NK-92 treated with Interleukin-12 subunit alpha and Interleukin-12 subunit beta, amount 100 ng/mL, for 24 hours (cell line): ENCODE results near the gene ZBTB7C.

Experiments used
- DNase-seq: peaks from one replicate; lab custom pipeline; 2025; lab: John Stamatoyannopoulos, UW

ZBTB7C gene

GRCh38 chr18:48354746-48355260 lies 54.4 kb downstream of the ZBTB7C start:
- no peak for DNase-seq

- no peak for DNase-seq
Observed at GRCh38 chr18:48352051-48352755, 57.0 kb downstream of the ZBTB7C start.

- no peak for DNase-seq
Observed at GRCh38 chr18:48351216-48352050, 57.8 kb downstream of the ZBTB7C start.

- DNase-seq, result no peak
Observed at GRCh38 chr18:48348739-48349138, 60.4 kb downstream of the ZBTB7C start.

GRCh38 chr18:48347756-48348326 lies 61.3 kb downstream of the ZBTB7C start:
- DNase-seq, result no peak

- DNase-seq, result no peak
Observed at GRCh38 chr18:48345596-48345995, 63.6 kb downstream of the ZBTB7C start.

GRCh38 chr18:48342581-48342980 lies 66.6 kb downstream of the ZBTB7C start:
- no peak for DNase-seq

- DNase-seq, result no peak
Observed at GRCh38 chr18:48342125-48342524, 67.1 kb downstream of the ZBTB7C start.

GRCh38 chr18:48340560-48340959 lies 68.6 kb downstream of the ZBTB7C start:
- DNase-seq, result no peak

- no peak for DNase-seq
Observed at GRCh38 chr18:48339692-48340091, 69.5 kb downstream of the ZBTB7C start.

- DNase-seq, result no peak
Observed at GRCh38 chr18:48338915-48339314, 70.3 kb downstream of the ZBTB7C start.

- no peak for DNase-seq
Observed at GRCh38 chr18:48337053-48337452, 72.1 kb downstream of the ZBTB7C start.

- no peak for DNase-seq
Observed at GRCh38 chr18:48336332-48336731, 72.9 kb downstream of the ZBTB7C start.

GRCh38 chr18:48335829-48336228 lies 73.4 kb downstream of the ZBTB7C start:
- DNase-seq, result no peak

- no peak for DNase-seq
Observed at GRCh38 chr18:48334845-48335244, 74.3 kb downstream of the ZBTB7C start.

GRCh38 chr18:48333563-48333962 lies 75.6 kb downstream of the ZBTB7C start:
- DNase-seq, result no peak

- DNase-seq, result no peak
Observed at GRCh38 chr18:48330016-48330991, 78.9 kb downstream of the ZBTB7C start.

GRCh38 chr18:48328473-48329210 lies 80.5 kb downstream of the ZBTB7C start:
- no peak for DNase-seq

- DNase-seq, result no peak
Observed at GRCh38 chr18:48326901-48327675, 82.1 kb downstream of the ZBTB7C start.

- no peak for DNase-seq
Observed at GRCh38 chr18:48325115-48325665, 84.0 kb downstream of the ZBTB7C start.
